Muscle layer of duodenum (tissue), 2 donors: Measurements from ENCODE around the gene RASA3.
A peak's percentile ranks its signal among the peaks of the same experiment; 100 is the strongest.

Experiments used
- H3K27ac ChIP-seq: one replicate; pipeline ENCODE4 v1.7.0; 2013; ENCODE audit warnings: mild to moderate bottlenecking, low read length
- H3K27me3 ChIP-seq: one replicate; pipeline ENCODE4 v1.7.0; 2013; ENCODE audit warnings: low read depth, mild to moderate bottlenecking, control low read depth, low read length
- H3K36me3 ChIP-seq, 2 donors: one replicate each; pipeline ENCODE4 v1.7.0; 2013; ENCODE audit warnings: low read length in 2 of 2, control low read depth in 1 of 2, mild to moderate bottlenecking in 1 of 2; ENCODE audit not compliant: insufficient read depth in 2 of 2, control insufficient read depth in 1 of 2
- H3K4me1 ChIP-seq, 2 donors: one replicate each; pipeline ENCODE4 v1.7.0; 2013; ENCODE audit warnings: low read length in 2 of 2, mild to moderate bottlenecking in 2 of 2, control low read depth in 1 of 2, moderate library complexity in 1 of 2; ENCODE audit not compliant: insufficient read depth in 2 of 2, control insufficient read depth in 1 of 2
- H3K4me3 ChIP-seq, 2 donors: one replicate each; pipeline ENCODE4 v1.7.0; 2013; ENCODE audit warnings: low read length in 2 of 2, low read depth in 1 of 2, mild to moderate bottlenecking in 1 of 2
- H3K9me3 ChIP-seq, 2 donors: one replicate each; pipeline ENCODE4 v1.7.0; 2013; ENCODE audit warnings: low read length in 2 of 2, control low read depth in 1 of 2, mild to moderate bottlenecking in 1 of 2; ENCODE audit not compliant: control insufficient read depth in 1 of 2
- donor health status: healthy.

Gene RASA3

GRCh38 chr13:114146629-114147028 is 14.2 kb upstream of the RASA3 start:
- H3K36me3 ChIP-seq, result no peaks in the 10 kb centered on the region
- H3K4me3 ChIP-seq, result no peak overlapping the region
- no peaks in the 10 kb centered on the region for H3K9me3 ChIP-seq
- no peaks in the 10 kb centered on the region for H3K4me1 ChIP-seq
- no peak overlapping the region for H3K27ac ChIP-seq
- H3K27me3 ChIP-seq, result no peaks in the 10 kb centered on the region

DNA sequence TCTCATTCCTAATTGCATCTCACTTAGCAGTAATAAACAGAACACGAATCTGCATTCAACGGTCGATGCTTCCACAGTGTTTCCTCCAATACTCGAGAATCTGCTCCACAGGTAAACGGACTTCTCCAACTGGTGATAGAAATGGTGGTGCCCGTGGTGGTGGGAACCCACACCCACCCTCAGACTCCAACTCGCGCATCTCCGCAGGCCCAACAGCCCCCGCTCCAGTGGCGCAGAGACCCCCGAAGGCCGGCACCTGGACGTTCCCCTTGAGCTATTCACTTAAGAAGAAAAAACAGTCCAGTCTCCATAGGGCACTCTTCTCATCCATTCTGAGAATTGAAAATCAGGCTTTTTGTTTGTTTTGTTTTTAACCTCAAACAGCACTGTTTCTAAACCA is 13.8 kb upstream of the RASA3 start:
- Histone ChIP-seq H3K9me3 (no peaks in the 10 kb centered on the region), H3K27ac (no peak overlapping the region), H3K36me3 (no peaks in the 10 kb centered on the region), H3K4me1 (no peaks in the 10 kb centered on the region), H3K27me3 (no peaks in the 10 kb centered on the region), H3K4me3 (no peak overlapping the region)

DNA sequence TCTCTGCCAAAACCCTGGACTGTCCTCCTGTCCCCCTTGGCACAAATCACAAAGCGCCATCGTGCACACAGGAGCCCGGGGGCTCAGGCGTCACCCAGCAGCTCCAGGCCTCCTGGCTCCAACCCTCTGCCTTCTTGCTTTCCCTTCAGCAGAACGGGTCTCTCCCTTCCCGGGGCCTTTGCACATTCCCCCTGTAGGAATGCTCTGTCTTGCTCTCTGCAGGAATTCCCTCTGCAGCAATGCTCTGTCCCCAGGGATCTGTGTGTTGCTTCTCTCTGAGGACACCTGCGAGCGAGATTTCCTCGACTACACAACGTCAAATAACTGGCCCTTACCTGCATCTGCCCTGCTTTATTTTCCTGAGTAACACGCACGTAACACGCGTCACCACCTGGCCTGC is 13.3 kb upstream of the RASA3 start:
- H3K4me3 ChIP-seq, result no peak overlapping the region
- H3K4me1 ChIP-seq, result no peaks in the 10 kb centered on the region
- no peaks in the 10 kb centered on the region for H3K9me3 ChIP-seq
- H3K27ac ChIP-seq, result no peak overlapping the region
- H3K36me3 ChIP-seq, result no peaks in the 10 kb centered on the region
- H3K27me3 ChIP-seq, result no peaks in the 10 kb centered on the region

GRCh38 chr13:114145256-114145655 is 12.8 kb upstream of the RASA3 start:
- no peaks in the 10 kb centered on the region for H3K36me3 ChIP-seq
- no peaks in the 10 kb centered on the region for H3K4me1 ChIP-seq
- H3K4me3 ChIP-seq, result no peak overlapping the region
- no peaks in the 10 kb centered on the region for H3K27me3 ChIP-seq
- H3K27ac ChIP-seq, result no peak overlapping the region
- H3K9me3 ChIP-seq, result no peaks in the 10 kb centered on the region

DNA sequence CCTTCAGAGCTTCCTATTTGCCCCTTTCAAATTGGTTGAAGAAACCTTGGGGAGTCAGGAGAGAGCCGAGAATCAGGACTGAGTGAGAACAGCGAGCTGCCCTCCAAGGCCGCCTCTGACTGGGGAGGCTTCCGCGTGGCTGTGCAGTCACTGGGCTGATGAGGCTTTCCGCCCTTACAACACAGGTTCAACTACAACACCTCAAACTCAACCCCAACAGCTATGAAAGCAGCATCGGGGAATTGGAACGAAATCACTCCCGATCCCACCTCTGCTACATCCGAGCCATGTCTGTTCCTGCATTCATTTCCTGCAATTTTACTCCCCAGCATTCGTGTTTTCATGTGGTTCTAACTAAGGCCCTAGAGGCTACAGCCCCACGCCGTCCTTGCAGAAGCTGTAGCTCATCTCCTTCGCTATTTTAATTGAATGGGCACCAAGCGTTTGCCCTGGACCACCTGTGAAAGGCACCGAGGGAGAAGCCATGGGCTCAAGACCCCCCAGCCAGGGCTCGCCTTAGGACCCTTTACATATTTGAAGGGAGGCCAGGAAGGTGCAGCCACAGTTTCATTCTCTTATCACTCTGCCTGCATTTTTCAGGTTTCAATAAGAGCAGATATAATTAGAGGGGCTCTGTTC is 12.3 kb upstream of the RASA3 start:
- H3K4me3 ChIP-seq, result no peak overlapping the region
- no peaks in the 10 kb centered on the region for H3K27me3 ChIP-seq
- no peaks in the 10 kb centered on the region for H3K9me3 ChIP-seq
- H3K4me1 ChIP-seq, result no peaks in the 10 kb centered on the region
- no peak overlapping the region for H3K27ac ChIP-seq
- no peaks in the 10 kb centered on the region for H3K36me3 ChIP-seq

GRCh38 chr13:114143806-114144605 is 11.6 kb upstream of the RASA3 start:
- no peaks in the 10 kb centered on the region for H3K36me3 ChIP-seq
- H3K27ac ChIP-seq, result no peak overlapping the region
- H3K9me3 ChIP-seq, result no peaks in the 10 kb centered on the region
- H3K4me3 ChIP-seq, result no peak overlapping the region
- no peaks in the 10 kb centered on the region for H3K4me1 ChIP-seq
- no peaks in the 10 kb centered on the region for H3K27me3 ChIP-seq

DNA sequence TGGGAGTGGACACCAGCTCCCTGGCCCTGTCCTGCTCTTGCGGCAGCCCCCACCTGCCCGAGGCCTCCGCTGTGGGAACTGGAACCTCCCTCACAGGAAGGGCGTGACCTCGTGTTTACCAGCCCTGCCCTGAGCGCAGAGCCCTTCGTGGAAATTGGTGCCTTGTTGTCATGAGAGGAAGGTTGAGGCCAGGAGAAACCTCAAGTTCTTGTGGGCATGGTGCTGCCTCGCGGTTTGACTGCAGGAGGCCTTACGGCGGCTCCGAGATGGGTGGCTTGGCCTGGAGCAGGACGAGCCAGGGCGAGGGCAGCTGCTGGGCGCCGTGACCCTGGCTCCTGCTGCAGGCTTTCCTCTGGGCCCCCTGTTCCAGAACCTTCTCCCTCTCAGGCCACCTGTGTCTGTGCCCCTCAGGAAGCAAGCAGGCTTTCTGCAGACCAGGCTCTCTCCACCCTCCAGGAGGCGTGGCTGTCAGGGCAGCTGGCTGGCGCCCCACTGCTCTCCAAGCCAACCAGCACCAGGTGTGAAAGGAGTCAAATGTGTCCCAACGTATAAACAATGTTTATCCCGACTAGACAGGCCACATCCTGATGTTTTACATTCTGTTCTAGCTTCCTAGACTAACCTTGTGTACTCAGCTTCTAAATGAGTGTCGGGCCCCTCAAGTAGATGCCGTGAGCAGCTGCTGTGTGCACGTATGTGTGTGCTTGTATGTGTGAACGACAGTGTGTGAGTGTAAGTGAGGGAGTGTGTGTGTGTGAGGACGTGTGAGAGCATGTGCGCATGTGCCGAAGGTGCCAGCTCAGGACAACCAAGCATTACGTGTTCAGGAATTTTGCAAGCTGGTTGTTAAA is 10.4 kb upstream of the RASA3 start:
- Histone ChIP-seq H3K4me3 (peak overlapping the region in 1 of 2 donors; percentile 11), H3K4me1 (no peaks in the 10 kb centered on the region), H3K36me3 (no peaks in the 10 kb centered on the region), H3K9me3 (no peaks in the 10 kb centered on the region), H3K27me3 (no peaks in the 10 kb centered on the region), H3K27ac (peak overlapping the region; percentile 23)

GRCh38 chr13:114142137-114142550 is 9.7 kb upstream of the RASA3 start:
- no peaks in the 10 kb centered on the region for H3K27me3 ChIP-seq
- H3K9me3 ChIP-seq, result no peaks in the 10 kb centered on the region
- H3K36me3 ChIP-seq, result no peaks in the 10 kb centered on the region
- H3K27ac ChIP-seq, result no peak overlapping the region
- no peak overlapping the region for H3K4me3 ChIP-seq
- H3K4me1 ChIP-seq, result no peaks in the 10 kb centered on the region

- no peak overlapping the region for H3K4me3 ChIP-seq
- no peaks in the 10 kb centered on the region for H3K27me3 ChIP-seq
- no peak overlapping the region for H3K27ac ChIP-seq
- no peaks in the 10 kb centered on the region for H3K36me3 ChIP-seq
- no peaks in the 10 kb centered on the region for H3K9me3 ChIP-seq
- no peaks in the 10 kb centered on the region for H3K4me1 ChIP-seq
These were observed 9.0 kb upstream of the RASA3 start for GRCh38 chr13:114141261-114141996.

GRCh38 chr13:114140906-114141250 is 8.5 kb upstream of the RASA3 start:
- H3K4me3 ChIP-seq, result no peak overlapping the region
- no peaks in the 10 kb centered on the region for H3K4me1 ChIP-seq
- H3K27me3 ChIP-seq, result no peaks in the 10 kb centered on the region
- no peaks in the 10 kb centered on the region for H3K9me3 ChIP-seq
- H3K36me3 ChIP-seq, result no peaks in the 10 kb centered on the region
- no peak overlapping the region for H3K27ac ChIP-seq
